HepG2 (cell line): ENCODE measurements around the gene MOK. TPM values are rescaled to one million over a fixed set of nuclear protein-coding genes. Genes with fewer than 3 reads are reported as not detected.

Source experiments
- ARNTL ChIP-seq: sonication (generic); formaldehyde crosslinking; IDR thresholded peaks from 2 replicates; pipeline ENCODE4 v1.4.0; 2020; ENCODE audit warnings: mild to moderate bottlenecking, missing genetic modification reagents
- ASH2L ChIP-seq: fragments of 300-600, 200-600 bp; sonication (generic); IDR thresholded peaks from 2 replicates; pipeline ENCODE4 v1.7.0; 2017; ENCODE audit warnings: low read depth, mild to moderate bottlenecking, moderate library complexity, mixed read lengths, low read length; ENCODE audit not compliant: insufficient read length
- ATRX ChIP-seq: sonication (generic); formaldehyde crosslinking; IDR thresholded peaks from 2 replicates; pipeline ENCODE4 v1.4.0; 2020; ENCODE audit warnings: missing genetic modification reagents, borderline replicate concordance
- CSRNP2 ChIP-seq: sonication (generic); formaldehyde crosslinking; conservative IDR thresholded peaks from 2 replicates; pipeline ENCODE4 v1.8.0; 2022; ENCODE audit warnings: low read depth, missing genetic modification reagents
- ETV6 ChIP-seq: sonication (generic); formaldehyde crosslinking; conservative IDR thresholded peaks from 2 replicates; pipeline ENCODE4 v1.4.0; 2020; ENCODE audit warnings: missing genetic modification reagents
- EZH2 ChIP-seq: conservative IDR thresholded peaks from 2 replicates; pipeline ENCODE4 v1.6.1; 2012; ENCODE audit warnings: mild to moderate bottlenecking, low read depth, low read length, moderate library complexity
- KLF6 ChIP-seq: IDR thresholded peaks from 2 replicates; pipeline ENCODE4 v1.8.0; 2016; ENCODE audit warnings: missing biosample characterization, missing genetic modification reagents
- NCOA2 ChIP-seq: sonication (generic); formaldehyde crosslinking; IDR thresholded peaks from 2 replicates; pipeline ENCODE4 v1.8.0; 2022; ENCODE audit warnings: inconsistent platforms
- NFKB2 ChIP-seq: sonication (generic); formaldehyde crosslinking; IDR thresholded peaks from 2 replicates; pipeline ENCODE4 v1.4.0; 2020; ENCODE audit warnings: missing genetic modification reagents, borderline replicate concordance
- RFXAP ChIP-seq: sonication (generic); formaldehyde crosslinking; IDR thresholded peaks from 2 replicates; pipeline ENCODE4 v1.4.0; 2020; ENCODE audit warnings: missing genetic modification reagents, borderline replicate concordance
- ZBED4 ChIP-seq: sonication (generic); formaldehyde crosslinking; IDR thresholded peaks from 2 replicates; pipeline ENCODE4 v1.4.0; 2020; ENCODE audit warnings: missing genetic modification reagents, borderline replicate concordance
- ZBTB37 ChIP-seq: sonication (generic); formaldehyde crosslinking; IDR thresholded peaks from 2 replicates; pipeline ENCODE4 v1.4.0; 2020; ENCODE audit warnings: mild to moderate bottlenecking, missing genetic modification reagents
- ZNF275 ChIP-seq: sonication (generic); formaldehyde crosslinking; IDR thresholded peaks from 2 replicates; pipeline ENCODE4 v1.8.0; 2022; ENCODE audit warnings: missing genetic modification reagents, mild to moderate bottlenecking, inconsistent platforms, borderline replicate concordance
- ZNF414 ChIP-seq: sonication (generic); formaldehyde crosslinking; IDR thresholded peaks from 2 replicates; pipeline ENCODE4 v1.5.0; 2020; ENCODE audit warnings: missing genetic modification reagents
- ZNF503 ChIP-seq: sonication (generic); formaldehyde crosslinking; IDR thresholded peaks from 2 replicates; pipeline ENCODE4 v1.4.0; 2020; ENCODE audit warnings: missing genetic modification reagents
- ZNF557 ChIP-seq: sonication (generic); formaldehyde crosslinking; IDR thresholded peaks from 2 replicates; pipeline ENCODE4 v1.4.0; 2020; ENCODE audit warnings: missing genetic modification reagents
- polyA plus RNA-seq, 8 experiments: library from polyadenylated mRNA; depleted of rRNA in 3 of 8; stranded (reverse) in 7 of 8; unstranded in 1 of 8; fragments of >200 nt; fragmentation: Illumina TruSeq in 4 of 8; extraction: Trizol in 4 of 8; gene quantifications; 2 replicates each; pipeline versions ENCODE4 v1.2.1 to v1.2.3, GENCODE V29; 2011 to 2016; ENCODE audit warnings: low read depth in 4 of 8, missing spikeins in 1 of 8, mixed read lengths in 1 of 8; ENCODE audit not compliant: insufficient read depth in 1 of 8
- total RNA-seq, 5 experiments: library from RNA; depleted of rRNA; stranded (reverse); fragments of >200 nt; fragmentation: Illumina TruSeq; extraction: Trizol; gene quantifications; 2 replicates each; pipeline ENCODE4 v1.2.3, GENCODE V29; 2016; ENCODE audit warnings: low read depth in 1 of 5

The MOK gene
- total and polyA plus RNA-seq, 2 of the 13 experiments (the other 11 are each of a cell fraction or from before 2014, with no cell fraction given) = 15.3 to 16.9 TPM

- TF ChIP-seq ZBTB37 (CRISPR knock-in tag) (no peak), ZNF503 (peak; percentile 40; the same call in 1 of the 2 replicates), KLF6 (CRISPR knock-in tag) (no peak), RFXAP (no peak), NCOA2 (peak; percentile 21; the same call in 1 of the 2 replicates), ZNF414 (CRISPR knock-in tag) (no peak), ASH2L (peak; percentile 96), ARNTL (0 out of 2 replicates have a peak, but pooled peaks have one; percentile 24), ZNF275 (no peak; the same call in 1 of the 2 replicates), ZBED4 (CRISPR knock-in tag) (no peak; the same call in 1 of the 2 replicates), NFKB2 (CRISPR knock-in tag) (peak; percentile 37; the same call in 1 of the 2 replicates), ETV6 (CRISPR knock-in tag) (0 out of 2 replicates have a peak, but pooled peaks have one; percentile 30), EZH2 (no peak), ATRX (CRISPR knock-in tag) (no peak), CSRNP2 (CRISPR knock-in tag) (no peak), ZNF557 (CRISPR knock-in tag) (no peak)
Measured at GRCh38 chr14:102320671-102321455, 15.9 kb upstream of the MOK start (continued).
